HepG2 (cell line): ENCODE data around the gene USP20. TPM values are rescaled to one million over a fixed set of nuclear protein-coding genes. Genes with fewer than 3 reads are reported as not detected.

Experiments
- ATAC-seq: fragments of 200-7000 bp; cut with Tn5 transposase; 3 replicates; pipeline ENCODE4 v1.9.1; 2020; ENCODE audit warnings: mild to moderate bottlenecking, moderate library complexity
- BruUV-seq: library from RNA; stranded (reverse); fragments of 400-500 nt; replicated peaks from 2 replicates; lab custom pipeline; 2021; lab: Mats Ljungman, UMichigan
- CTCF ChIA-PET: fragments of 300-600 bp; formaldehyde crosslinking; extraction: SDS; loops from one replicate; lab custom pipeline; 2021; ENCODE audit warnings: low total read pairs, inconsistent platforms, low intra/inter-chr PET ratio; lab: Yijun Ruan, JAX
- POLR2A ChIA-PET: fragments of 350-600 bp; sonication (Branson Sonifier 250); formaldehyde crosslinking; loops from one replicate; lab custom pipeline; 2020; ENCODE audit warnings: antibody characterized with exemption, inconsistent platforms; lab: Yijun Ruan, JAX
- DNase-seq: peaks from one replicate; pipeline ENCODE4 v3.0.0-alpha.2; 2015; ENCODE audit warnings: low spot score
- FAIRE-seq: peaks from 3 replicates; lab custom pipeline; 2011; peaks lifted over from hg19 to GRCh38; lab: Jason Lieb, UNC
- H2AFZ ChIP-seq: one replicate; pipeline ENCODE4 v1.6.1; 2011; ENCODE audit warnings: low read length, inconsistent platforms
- H3K27ac ChIP-seq: fragments of 300-600 bp; 3 replicates; pipeline ENCODE4 v1.8.0; 2011; ENCODE audit warnings: mixed run types, mild to moderate bottlenecking, mixed read lengths, low read length, inconsistent platforms; ENCODE audit not compliant: insufficient read depth; ENCODE audit errors: extremely low read length
- H3K27me3 ChIP-seq, 2 experiments: fragments of 200-600 bp in 1 of 2; 2 replicates in 1 of 2; 3 replicates in 1 of 2; pipeline versions ENCODE4 v1.6.0 to v1.8.0; 2011; ENCODE audit warnings: low read length in 2 of 2, mild to moderate bottlenecking in 2 of 2, moderate library complexity in 2 of 2, inconsistent platforms in 1 of 2; ENCODE audit not compliant: insufficient read depth in 2 of 2, control insufficient read depth in 1 of 2
- H3K36me3 ChIP-seq, 2 experiments: fragments of 200-600 bp in 1 of 2; replicated peaks in 1 of 2; 2 replicates in 1 of 2; 3 replicates in 1 of 2; pipeline versions ENCODE4 v1.5.1 to v1.8.0; 2011; ENCODE audit warnings: low read length in 2 of 2, inconsistent platforms in 1 of 2; ENCODE audit not compliant: insufficient read depth in 2 of 2, control insufficient read depth in 1 of 2
- H3K4me1 ChIP-seq: 2 replicates; pipeline ENCODE4 v1.5.1; 2012; ENCODE audit warnings: low read length, inconsistent platforms; ENCODE audit not compliant: insufficient read depth
- H3K4me2 ChIP-seq: 2 replicates; pipeline ENCODE4 v1.6.0; 2011; ENCODE audit warnings: low read depth, low read length, inconsistent platforms
- H3K4me3 ChIP-seq, 3 experiments: fragments of 200-600 bp in 1 of 3; sonication (generic), shearing (Covaris generic) in 1 of 3; replicated peaks in 1 of 3; 2 replicates each; pipeline ENCODE4 v1.5.1; 2011 to 2016; ENCODE audit warnings: low read length in 3 of 3, inconsistent platforms in 2 of 3, low read depth in 2 of 3, mild to moderate bottlenecking in 2 of 3, control low read depth in 1 of 3, mixed read lengths in 1 of 3; ENCODE audit not compliant: insufficient read depth in 1 of 3
- H3K79me2 ChIP-seq: one replicate; pipeline ENCODE4 v1.6.1; 2011; ENCODE audit warnings: low read length, inconsistent platforms; ENCODE audit not compliant: insufficient read depth
- H3K9ac ChIP-seq: 2 replicates; pipeline ENCODE4 v1.6.0; 2011; ENCODE audit warnings: mild to moderate bottlenecking, low read depth, low read length, inconsistent platforms; ENCODE audit not compliant: insufficient read depth
- H3K9me3 ChIP-seq: 2 replicates; pipeline ENCODE4 v1.5.1; 2012; ENCODE audit warnings: mild to moderate bottlenecking, low read length
- H4K20me1 ChIP-seq: 2 replicates; pipeline ENCODE4 v1.6.0; 2011; ENCODE audit warnings: inconsistent platforms, mild to moderate bottlenecking, low read length, moderate library complexity; ENCODE audit not compliant: insufficient read depth
- AKAP8 ChIP-seq: sonication (generic); formaldehyde crosslinking; IDR thresholded peaks from 2 replicates; pipeline ENCODE4 v1.5.1; 2020; ENCODE audit warnings: mild to moderate bottlenecking, missing genetic modification reagents
- ARNT ChIP-seq: fragments of 450-650 bp; IDR thresholded peaks from 2 replicates; pipeline ENCODE4 v1.6.1; 2017
- EEA1 ChIP-seq: sonication (generic); formaldehyde crosslinking; IDR thresholded peaks from 2 replicates; pipeline ENCODE4 v1.5.1; 2020; ENCODE audit warnings: mild to moderate bottlenecking, missing genetic modification reagents, borderline replicate concordance
- HMGA1 ChIP-seq: sonication (generic); formaldehyde crosslinking; conservative IDR thresholded peaks from 2 replicates; pipeline ENCODE4 v1.4.0; 2020; ENCODE audit warnings: missing genetic modification reagents
- KLF11 ChIP-seq: IDR thresholded peaks from 2 replicates; pipeline ENCODE4 v1.6.1; 2016; ENCODE audit warnings: missing compliant biosample characterization
- NFKB2 ChIP-seq: sonication (generic); formaldehyde crosslinking; IDR thresholded peaks from 2 replicates; pipeline ENCODE4 v1.4.0; 2020; ENCODE audit warnings: missing genetic modification reagents, borderline replicate concordance
- NFKBIZ ChIP-seq: IDR thresholded peaks from 2 replicates; pipeline ENCODE4 v1.6.1; 2018; ENCODE audit warnings: missing genetic modification reagents, missing compliant biosample characterization
- RBM22 ChIP-seq: fragments of 200-400 bp; formaldehyde crosslinking; optimal IDR thresholded peaks from 2 replicates; pipeline ENCODE3; 2017; ENCODE audit warnings: mild to moderate bottlenecking, low read length, moderate library complexity
- SNAPC2 ChIP-seq: sonication (generic); formaldehyde crosslinking; IDR thresholded peaks from 2 replicates; pipeline ENCODE4 v1.8.1; 2022; ENCODE audit warnings: mild to moderate bottlenecking, missing genetic modification reagents
- SOX5 ChIP-seq: IDR thresholded peaks from 2 replicates; pipeline ENCODE4 v1.6.1; 2016; ENCODE audit warnings: borderline replicate concordance
- SRSF9 ChIP-seq: fragments of 200-400 bp; formaldehyde crosslinking; IDR thresholded peaks from 2 replicates; pipeline ENCODE4 v1.6.1; 2018; ENCODE audit warnings: borderline replicate concordance, mild to moderate bottlenecking, low read depth, low read length; ENCODE audit not compliant: insufficient read depth, poor library complexity, severe bottlenecking
- ZIK1 ChIP-seq: sonication (generic); formaldehyde crosslinking; IDR thresholded peaks from 2 replicates; pipeline ENCODE4 v1.5.0; 2020; ENCODE audit warnings: mild to moderate bottlenecking, low read depth, missing genetic modification reagents, borderline replicate concordance
- ZNF549 ChIP-seq: sonication (generic); formaldehyde crosslinking; IDR thresholded peaks from 2 replicates; pipeline ENCODE4 v1.5.0; 2020; ENCODE audit warnings: missing genetic modification reagents
- ZNF75D ChIP-seq: sonication (generic); formaldehyde crosslinking; IDR thresholded peaks from 2 replicates; pipeline ENCODE4 v1.8.1; 2023; ENCODE audit warnings: missing genetic modification reagents, mild to moderate bottlenecking, borderline replicate concordance
- ZNF790 ChIP-seq: sonication (generic); formaldehyde crosslinking; IDR thresholded peaks from 2 replicates; pipeline ENCODE4 v1.8.0; 2022; ENCODE audit warnings: missing genetic modification reagents, mild to moderate bottlenecking, borderline replicate concordance
- WGBS: methylation state at CpG from one replicate; pipeline ENCODE4 v1.1.6; 2017; ENCODE audit warnings: low lambda C conversion rate; 5-methylcytosine and 5-hydroxymethylcytosine counted together
- in situ Hi-C: cut with HindIII; loops from 2 replicates; pipeline ENCODE4 v1.10.0; 2017; ENCODE audit warnings: low pct_unique_long_range_greater_than_20kb; ENCODE audit not compliant: extremely low pct_ligation_motif_present
- intact Hi-C: fragments of 100-400 bp; cut with micrococcal nuclease; formaldehyde crosslinking; loops from one replicate; pipeline ENCODE4 v1.10.0; 2022; ENCODE audit not compliant: unreplicated experiment
- polyA plus RNA-seq, 8 experiments: library from polyadenylated mRNA; depleted of rRNA in 3 of 8; stranded (reverse) in 7 of 8; unstranded in 1 of 8; fragments of >200 nt; fragmentation: Illumina TruSeq in 4 of 8; extraction: Trizol in 4 of 8; gene quantifications; 2 replicates each; pipeline versions ENCODE4 v1.2.1 to v1.2.3, GENCODE V29; 2011 to 2016; ENCODE audit warnings: low read depth in 4 of 8, missing spikeins in 1 of 8, mixed read lengths in 1 of 8; ENCODE audit not compliant: insufficient read depth in 1 of 8
- total RNA-seq, 5 experiments: library from RNA; depleted of rRNA; stranded (reverse); fragments of >200 nt; fragmentation: Illumina TruSeq; extraction: Trizol; gene quantifications; 2 replicates each; pipeline ENCODE4 v1.2.3, GENCODE V29; 2016; ENCODE audit warnings: low read depth in 1 of 5
- TF ChIP-seq, protein P1 (sequence below): sonication (generic); formaldehyde crosslinking; IDR thresholded peaks from 2 replicates; pipeline ENCODE4 v1.4.0; 2020; ENCODE audit warnings: mild to moderate bottlenecking, missing genetic modification reagents, borderline replicate concordance
- TF ChIP-seq, protein P2 (sequence below): sonication (generic); formaldehyde crosslinking; conservative IDR thresholded peaks from 2 replicates; pipeline ENCODE4 v1.8.0; 2022; ENCODE audit warnings: low read depth, missing genetic modification reagents

The USP20 gene
- total and polyA plus RNA-seq, 2 of the 13 experiments (the other 11 are each of a cell fraction or from before 2014, with no cell fraction given) = 4.4 to 5.9 TPM

DNA sequence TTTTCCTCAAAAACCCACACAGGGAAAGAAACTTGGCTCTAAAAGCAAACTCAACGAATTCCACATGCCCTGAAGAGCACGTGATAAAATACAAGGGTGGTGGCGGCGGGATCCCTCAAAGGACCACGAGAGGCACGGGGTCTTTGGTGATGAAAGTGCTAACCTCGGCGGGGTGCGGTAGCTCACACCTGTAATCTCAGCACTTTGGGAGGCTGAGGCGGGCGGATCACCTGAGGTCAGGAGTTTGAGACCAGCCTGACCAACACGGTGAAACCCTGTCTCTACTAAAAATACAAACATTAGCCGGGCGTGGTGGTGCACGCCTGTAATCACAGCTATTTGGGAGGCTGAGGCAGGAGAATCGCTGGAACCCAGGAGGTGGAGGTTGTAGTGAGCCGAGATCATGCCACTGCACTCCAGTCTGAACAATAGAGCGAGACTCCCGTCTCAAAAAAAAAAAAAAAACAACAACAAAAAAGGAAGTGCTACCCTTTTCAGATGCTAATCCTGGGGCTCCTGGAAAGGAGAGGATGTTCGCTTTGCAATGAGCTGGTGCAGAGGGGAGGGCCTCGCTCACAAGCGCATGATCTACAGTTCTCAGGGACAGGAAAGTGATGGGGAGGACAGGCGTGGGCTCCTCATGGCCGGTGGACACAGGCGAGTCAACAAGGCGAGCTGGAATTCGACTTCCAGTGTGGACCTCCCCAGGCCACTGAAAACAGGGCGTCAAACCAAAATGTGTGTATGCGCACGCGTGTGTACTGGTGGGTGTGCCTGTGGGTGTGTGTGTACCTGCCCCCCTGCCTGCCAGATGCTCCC is 54.1 kb downstream of the USP20 start:
- Histone ChIP-seq H2AFZ (no peak overlapping the region), H3K36me3 (peaks cover 4% of the 10 kb centered on the region in 2 experiments; a peak in 2 of 5 replicates), H4K20me1 (no peaks in the 10 kb centered on the region), H3K9ac (no peak overlapping the region), H3K4me1 (peaks cover 18% of the 10 kb centered on the region), H3K4me3 (no peak overlapping the region), H3K27me3 (no peaks in the 10 kb centered on the region; a peak in 1 of 5 replicates), H3K79me2 (no peaks in the 10 kb centered on the region), H3K9me3 (no peaks in the 10 kb centered on the region), H3K27ac (no peak overlapping the region), H3K4me2 (no peak overlapping the region)
- POLR2A ChIA-PET = no interaction called here
- intact Hi-C loops = loop anchor here (5.0 kb wide), 1 partner anchor 208 kb away; no protein-coding TSS in a partner anchor
- no TSS peak for BruUV-seq
- no peak for FAIRE-seq
- CTCF ChIA-PET = no interaction called here
- no peak for DNase-seq
- in situ Hi-C loops = loop anchor here (5.0 to 10.0 kb wide), 2 partner anchors 153 to 215 kb away; partner anchors contain the start of gene FNBP1
- ATAC-seq = no peak
- 96% methylated on average over 31 of the region's 31 CpGs for WGBS
- TF ChIP-seq HMGA1 (CRISPR knock-in tag) (no peak), KLF11 (CRISPR knock-in tag) (no peak), NFKBIZ (CRISPR knock-in tag) (no peak), SOX5 (CRISPR knock-in tag) (no peak), NFKB2 (CRISPR knock-in tag) (no peak), SNAPC2 (CRISPR knock-in tag) (no peak), ZNF75D (CRISPR knock-in tag) (no peak), SRSF9 (no peak), ARNT (no peak), ZIK1 (CRISPR knock-in tag) (no peak), ZNF549 (no peak), ZNF790 (CRISPR knock-in tag) (no peak), AKAP8 (CRISPR knock-in tag) (no peak), RBM22 (no peak), EEA1 (no peak)
- TF ChIP-seq, protein P1, sequence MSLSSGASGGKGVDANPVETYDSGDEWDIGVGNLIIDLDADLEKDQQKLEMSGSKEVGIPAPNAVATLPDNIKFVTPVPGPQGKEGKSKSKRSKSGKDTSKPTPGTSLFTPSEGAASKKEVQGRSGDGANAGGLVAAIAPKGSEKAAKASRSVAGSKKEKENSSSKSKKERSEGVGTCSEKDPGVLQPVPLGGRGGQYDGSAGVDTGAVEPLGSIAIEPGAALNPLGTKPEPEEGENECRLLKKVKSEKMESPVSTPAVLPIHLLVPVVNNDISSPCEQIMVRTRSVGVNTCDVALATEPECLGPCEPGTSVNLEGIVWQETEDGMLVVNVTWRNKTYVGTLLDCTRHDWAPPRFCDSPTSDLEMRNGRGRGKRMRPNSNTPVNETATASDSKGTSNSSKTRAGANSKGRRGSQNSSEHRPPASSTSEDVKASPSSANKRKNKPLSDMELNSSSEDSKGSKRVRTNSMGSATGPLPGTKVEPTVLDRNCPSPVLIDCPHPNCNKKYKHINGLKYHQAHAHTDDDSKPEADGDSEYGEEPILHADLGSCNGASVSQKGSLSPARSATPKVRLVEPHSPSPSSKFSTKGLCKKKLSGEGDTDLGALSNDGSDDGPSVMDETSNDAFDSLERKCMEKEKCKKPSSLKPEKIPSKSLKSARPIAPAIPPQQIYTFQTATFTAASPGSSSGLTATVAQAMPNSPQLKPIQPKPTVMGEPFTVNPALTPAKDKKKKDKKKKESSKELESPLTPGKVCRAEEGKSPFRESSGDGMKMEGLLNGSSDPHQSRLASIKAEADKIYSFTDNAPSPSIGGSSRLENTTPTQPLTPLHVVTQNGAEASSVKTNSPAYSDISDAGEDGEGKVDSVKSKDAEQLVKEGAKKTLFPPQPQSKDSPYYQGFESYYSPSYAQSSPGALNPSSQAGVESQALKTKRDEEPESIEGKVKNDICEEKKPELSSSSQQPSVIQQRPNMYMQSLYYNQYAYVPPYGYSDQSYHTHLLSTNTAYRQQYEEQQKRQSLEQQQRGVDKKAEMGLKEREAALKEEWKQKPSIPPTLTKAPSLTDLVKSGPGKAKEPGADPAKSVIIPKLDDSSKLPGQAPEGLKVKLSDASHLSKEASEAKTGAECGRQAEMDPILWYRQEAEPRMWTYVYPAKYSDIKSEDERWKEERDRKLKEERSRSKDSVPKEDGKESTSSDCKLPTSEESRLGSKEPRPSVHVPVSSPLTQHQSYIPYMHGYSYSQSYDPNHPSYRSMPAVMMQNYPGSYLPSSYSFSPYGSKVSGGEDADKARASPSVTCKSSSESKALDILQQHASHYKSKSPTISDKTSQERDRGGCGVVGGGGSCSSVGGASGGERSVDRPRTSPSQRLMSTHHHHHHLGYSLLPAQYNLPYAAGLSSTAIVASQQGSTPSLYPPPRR (CRISPR knock-in tag) = no peak
- TF ChIP-seq, protein P2, sequence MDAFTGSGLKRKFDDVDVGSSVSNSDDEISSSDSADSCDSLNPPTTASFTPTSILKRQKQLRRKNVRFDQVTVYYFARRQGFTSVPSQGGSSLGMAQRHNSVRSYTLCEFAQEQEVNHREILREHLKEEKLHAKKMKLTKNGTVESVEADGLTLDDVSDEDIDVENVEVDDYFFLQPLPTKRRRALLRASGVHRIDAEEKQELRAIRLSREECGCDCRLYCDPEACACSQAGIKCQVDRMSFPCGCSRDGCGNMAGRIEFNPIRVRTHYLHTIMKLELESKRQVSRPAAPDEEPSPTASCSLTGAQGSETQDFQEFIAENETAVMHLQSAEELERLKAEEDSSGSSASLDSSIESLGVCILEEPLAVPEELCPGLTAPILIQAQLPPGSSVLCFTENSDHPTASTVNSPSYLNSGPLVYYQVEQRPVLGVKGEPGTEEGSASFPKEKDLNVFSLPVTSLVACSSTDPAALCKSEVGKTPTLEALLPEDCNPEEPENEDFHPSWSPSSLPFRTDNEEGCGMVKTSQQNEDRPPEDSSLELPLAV = no peak
